KOPT-K1 (cell line): ENCODE results near the gene LLGL2.

Source experiments
- H3K27ac ChIP-seq: fragments of 200-600 bp; sonication (generic); 2 replicates; pipeline ENCODE4 v1.5.1; 2016; ENCODE audit warnings: antibody characterized with exemption, mild to moderate bottlenecking, low read depth, low read length; ENCODE audit not compliant: poor library complexity, severe bottlenecking
- H3K36me3 ChIP-seq: fragments of 200-600 bp; sonication (generic); 2 replicates; pipeline ENCODE4 v1.5.1; 2017; ENCODE audit warnings: antibody characterized with exemption, mild to moderate bottlenecking, low read length, moderate library complexity; ENCODE audit not compliant: insufficient read depth
- H3K9me3 ChIP-seq: fragments of 200-600 bp; sonication (generic); 2 replicates; pipeline ENCODE4 v1.5.1; 2017; ENCODE audit warnings: antibody characterized with exemption, low read length, mild to moderate bottlenecking; ENCODE audit not compliant: insufficient read depth, poor library complexity, severe bottlenecking

Gene LLGL2

DNA sequence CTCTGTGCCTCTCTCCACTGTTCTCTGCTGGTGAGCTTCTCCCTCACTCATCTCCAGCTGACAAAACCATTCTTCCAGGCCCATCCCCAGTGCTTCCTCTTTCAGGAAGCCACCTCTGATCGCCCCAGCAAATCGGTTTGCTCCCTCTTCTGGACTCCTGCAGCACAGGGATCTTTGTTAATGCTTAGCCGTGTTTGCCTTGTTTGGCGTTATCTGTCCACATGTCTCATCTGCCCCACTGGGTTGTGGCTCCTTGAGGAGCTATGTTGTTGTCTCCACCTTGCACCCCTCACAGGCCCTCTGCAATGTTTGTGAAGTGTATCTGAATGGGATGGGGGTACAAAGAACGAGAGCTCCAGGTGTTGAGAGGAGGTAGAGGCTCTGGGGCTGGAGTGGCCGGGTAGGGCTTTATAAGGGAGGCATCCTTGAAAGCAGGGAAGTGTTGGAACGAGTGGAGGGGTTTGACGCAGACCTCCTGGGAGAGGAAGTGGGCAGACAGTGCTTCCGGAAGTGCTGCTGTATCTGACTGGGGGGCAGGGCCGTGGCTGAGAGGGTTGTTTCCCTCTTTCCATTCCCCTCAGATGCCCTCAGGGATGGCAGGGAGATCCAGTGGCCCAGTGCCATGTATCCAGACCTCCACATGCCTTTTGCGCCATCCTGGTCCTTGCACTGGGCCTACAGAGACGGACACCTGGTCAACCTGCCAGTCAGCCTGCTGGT lies 38.0 kb upstream of the LLGL2 start:
- no peaks in the 10 kb centered on the region for H3K9me3 ChIP-seq
- H3K27ac ChIP-seq, result peak overlapping the region; percentile 86
- H3K36me3 ChIP-seq, result peaks cover 27% of the 10 kb centered on the region

DNA sequence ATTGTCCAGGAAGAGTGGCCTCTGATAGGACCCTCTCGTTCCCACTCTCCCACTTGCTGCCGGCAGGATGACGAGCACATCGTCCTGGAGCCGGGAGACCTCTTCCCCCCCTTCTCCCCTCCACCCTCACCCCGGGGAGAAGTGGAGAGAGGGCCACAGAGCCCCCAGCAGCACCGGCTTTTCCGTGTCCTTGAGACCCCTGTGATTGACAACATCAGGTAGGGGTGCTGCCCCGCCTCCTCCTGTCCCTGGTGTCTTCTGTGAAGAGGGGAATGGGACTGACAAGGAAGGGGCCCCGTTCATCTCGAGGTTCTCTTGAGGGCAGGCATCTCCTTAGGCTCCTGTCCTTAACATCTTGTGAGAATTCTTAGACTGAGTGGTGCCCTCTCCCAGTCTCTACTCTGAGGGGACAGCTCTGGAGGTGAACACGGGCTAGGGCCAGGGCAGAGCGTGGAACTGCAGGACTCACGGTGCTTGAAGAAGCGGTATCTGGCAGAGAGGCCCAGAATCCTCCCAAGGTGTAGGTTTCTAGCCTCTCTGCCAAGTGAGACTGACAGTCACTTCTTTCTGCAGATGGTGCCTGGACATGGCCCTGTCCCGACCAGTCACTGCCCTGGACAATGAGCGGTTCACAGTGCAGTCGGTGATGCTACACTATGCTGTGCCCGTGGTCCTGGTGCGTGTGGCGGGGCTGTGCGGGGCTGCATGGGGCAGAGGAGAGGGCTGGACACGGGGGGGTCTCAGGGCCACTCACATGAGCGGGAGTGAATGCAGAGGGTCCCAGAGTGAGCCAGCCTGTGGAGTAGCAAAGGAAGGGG lies 36.6 kb upstream of the LLGL2 start:
- Histone ChIP-seq H3K36me3 (peaks cover 40% of the 10 kb centered on the region), H3K27ac (peak overlapping the region; percentile 86), H3K9me3 (no peaks in the 10 kb centered on the region)

DNA sequence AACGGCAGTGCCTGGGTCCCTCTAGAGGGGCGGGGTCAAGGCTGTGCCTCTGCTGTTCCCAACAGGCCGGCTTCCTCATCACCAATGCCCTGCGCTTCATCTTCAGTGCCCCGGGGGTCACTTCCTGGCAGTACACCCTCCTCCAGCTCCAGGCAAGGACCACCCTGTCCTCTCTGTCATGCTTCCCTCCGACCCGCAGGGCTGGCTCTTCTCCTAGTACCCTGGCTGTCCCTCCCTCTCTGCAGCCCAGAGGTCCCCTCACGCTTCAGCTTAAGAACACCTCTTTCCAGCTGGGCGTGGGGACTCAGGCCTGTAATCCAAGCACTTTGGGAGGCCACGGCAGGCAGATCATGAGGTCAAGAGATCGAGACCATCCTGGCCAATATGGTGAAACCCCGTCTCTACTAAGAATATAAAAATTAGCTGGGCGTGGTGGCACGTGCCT lies 36.0 kb upstream of the LLGL2 start:
- Histone ChIP-seq H3K36me3 (peaks cover 47% of the 10 kb centered on the region), H3K9me3 (no peaks in the 10 kb centered on the region), H3K27ac (peak overlapping the region; percentile 86)

DNA sequence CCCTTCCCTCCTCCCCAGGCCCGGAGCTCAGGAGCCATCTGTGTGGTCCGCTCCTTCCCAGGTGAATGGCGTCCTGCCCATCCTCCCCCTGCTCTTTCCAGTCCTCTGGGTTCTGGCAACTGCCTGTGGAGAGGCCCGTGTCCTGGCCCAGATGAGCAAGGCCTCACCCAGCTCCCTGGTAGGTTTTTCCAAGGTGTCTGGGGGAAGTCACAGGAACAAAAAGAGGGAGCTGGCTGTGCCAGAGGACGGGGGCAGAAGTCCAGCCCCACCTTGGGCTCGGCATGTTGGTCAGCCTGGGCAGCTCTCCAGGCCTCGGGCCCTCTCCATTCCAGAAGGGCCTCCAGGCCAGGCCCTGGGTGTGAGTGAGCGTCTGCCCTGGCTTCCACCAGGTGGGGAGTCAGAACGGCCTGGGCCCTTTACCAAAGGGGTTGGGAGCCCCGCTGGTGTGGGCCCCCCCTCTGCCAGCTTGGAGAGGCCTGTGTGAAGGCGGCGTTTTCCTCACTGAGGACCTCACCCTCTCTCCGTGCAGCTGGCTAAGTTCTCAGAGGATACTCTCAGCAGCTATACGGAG lies 35.2 kb upstream of the LLGL2 start:
- H3K36me3 ChIP-seq, result peaks cover 54% of the 10 kb centered on the region
- H3K9me3 ChIP-seq, result no peaks in the 10 kb centered on the region

DNA sequence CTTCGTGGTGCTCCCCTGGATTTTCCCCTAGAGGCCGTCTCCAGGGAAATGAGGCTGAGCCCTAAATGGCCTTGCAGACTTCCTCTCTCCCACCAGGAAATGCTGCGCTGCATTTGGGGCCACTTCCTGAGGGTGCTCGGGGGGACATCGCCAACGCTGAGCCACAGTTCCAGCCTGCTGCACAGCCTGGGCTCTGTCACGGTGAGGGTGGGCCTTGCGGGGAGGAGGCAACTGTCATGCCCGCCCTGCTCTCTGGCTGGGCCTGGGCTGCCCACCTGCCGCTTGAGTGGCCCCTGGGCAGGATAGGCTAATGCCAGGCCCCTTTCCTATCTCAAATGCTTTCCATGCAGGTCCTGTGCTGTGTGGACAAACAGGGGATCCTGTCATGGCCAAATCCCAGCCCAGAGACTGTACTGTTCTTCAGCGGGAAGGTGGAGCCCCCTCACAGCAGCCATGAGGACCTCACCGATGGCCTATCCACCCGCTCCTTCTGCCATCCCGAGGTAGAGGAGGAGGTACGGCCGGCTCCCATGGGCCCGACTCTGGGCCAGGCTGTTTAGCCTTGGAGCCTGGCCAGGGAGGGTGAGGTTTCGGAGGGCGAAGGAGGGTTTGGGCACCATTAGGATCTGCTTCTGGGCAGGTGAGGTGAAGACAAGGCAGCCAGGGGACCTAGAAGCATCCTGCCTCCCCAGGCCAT lies 34.4 kb upstream of the LLGL2 start:
- peaks cover 62% of the 10 kb centered on the region for H3K36me3 ChIP-seq
- no peaks in the 10 kb centered on the region for H3K9me3 ChIP-seq
- no peak overlapping the region for H3K27ac ChIP-seq

More for the DNA sequence above, 35.2 kb upstream of the LLGL2 start:
- no peak overlapping the region for H3K27ac ChIP-seq

DNA sequence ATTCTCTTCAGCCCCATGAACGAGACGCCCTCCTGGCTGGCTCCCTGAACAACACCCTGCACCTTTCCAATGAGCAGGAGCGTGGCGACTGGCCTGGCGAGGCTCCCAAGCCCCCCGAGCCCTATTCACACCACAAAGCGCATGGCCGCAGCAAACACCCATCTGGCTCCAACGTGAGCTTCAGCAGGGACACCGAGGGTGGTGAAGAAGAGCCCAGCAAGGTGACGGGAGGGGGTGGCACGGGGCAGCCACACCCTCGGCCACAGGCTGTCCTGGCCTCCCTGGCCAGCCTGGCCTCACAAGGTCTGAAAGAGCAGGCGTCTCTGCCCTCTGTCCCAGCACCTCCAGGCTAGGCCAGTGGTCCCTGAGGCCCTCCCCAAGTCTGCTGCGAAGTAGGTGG lies 33.8 kb upstream of the LLGL2 start:
- Histone ChIP-seq H3K27ac (no peak overlapping the region), H3K36me3 (peaks cover 68% of the 10 kb centered on the region), H3K9me3 (no peaks in the 10 kb centered on the region)

DNA sequence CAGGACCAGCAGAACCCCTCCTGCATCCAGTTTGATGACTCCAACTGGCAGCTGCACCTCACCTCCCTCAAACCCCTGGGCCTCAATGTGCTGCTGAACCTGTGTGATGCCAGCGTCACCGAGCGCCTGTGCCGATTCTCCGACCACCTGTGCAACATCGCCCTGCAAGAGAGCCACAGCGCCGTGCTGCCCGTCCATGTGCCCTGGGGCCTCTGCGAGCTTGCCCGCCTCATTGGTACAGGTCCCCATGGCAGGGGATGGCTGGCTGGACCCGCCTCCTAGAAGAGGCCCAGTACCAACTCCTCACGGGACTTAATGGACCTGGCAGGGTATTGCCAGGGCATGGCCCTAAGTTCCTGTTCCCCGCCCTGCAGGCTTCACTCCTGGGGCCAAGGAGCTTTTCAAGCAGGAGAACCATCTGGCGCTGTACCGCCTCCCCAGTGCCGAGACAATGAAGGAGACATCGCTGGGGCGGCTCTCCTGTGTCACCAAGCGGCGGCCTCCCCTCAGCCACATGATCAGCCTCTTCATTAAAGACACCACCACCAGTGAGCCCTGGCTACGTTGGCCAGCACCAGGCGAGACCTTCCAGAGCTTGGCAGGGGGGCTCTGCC lies 32.8 kb upstream of the LLGL2 start:
- Histone ChIP-seq H3K27ac (no peak overlapping the region), H3K36me3 (peaks cover 78% of the 10 kb centered on the region), H3K9me3 (no peaks in the 10 kb centered on the region)

DNA sequence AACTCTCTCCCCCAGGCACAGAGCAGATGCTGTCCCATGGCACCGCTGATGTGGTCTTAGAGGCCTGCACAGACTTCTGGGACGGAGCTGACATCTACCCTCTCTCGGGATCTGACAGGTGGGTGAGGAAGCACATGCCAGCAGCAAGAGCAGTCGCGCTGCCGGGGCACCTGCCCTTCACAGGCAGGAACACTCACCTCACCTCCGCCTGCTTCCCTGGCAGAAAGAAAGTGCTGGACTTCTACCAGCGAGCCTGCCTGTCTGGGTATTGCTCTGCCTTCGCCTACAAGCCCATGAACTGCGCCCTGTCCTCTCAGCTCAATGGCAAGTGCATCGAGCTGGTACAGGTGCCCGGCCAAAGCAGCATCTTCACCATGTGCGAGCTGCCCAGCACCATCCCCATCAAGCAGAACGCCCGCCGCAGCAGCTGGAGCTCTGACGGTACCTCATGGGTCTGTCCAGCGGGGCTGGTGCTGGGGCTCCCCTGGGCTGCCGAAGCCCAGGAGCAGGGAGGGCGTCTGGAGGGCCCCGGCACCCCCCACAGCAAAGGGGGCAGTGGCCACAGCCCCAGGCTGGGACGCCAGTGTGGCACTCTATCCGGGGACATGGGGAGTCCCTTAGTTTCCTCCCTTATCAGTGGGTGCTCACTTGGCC lies 31.9 kb upstream of the LLGL2 start:
- Histone ChIP-seq H3K36me3 (peaks cover 87% of the 10 kb centered on the region), H3K27ac (no peak overlapping the region), H3K9me3 (no peaks in the 10 kb centered on the region)

DNA sequence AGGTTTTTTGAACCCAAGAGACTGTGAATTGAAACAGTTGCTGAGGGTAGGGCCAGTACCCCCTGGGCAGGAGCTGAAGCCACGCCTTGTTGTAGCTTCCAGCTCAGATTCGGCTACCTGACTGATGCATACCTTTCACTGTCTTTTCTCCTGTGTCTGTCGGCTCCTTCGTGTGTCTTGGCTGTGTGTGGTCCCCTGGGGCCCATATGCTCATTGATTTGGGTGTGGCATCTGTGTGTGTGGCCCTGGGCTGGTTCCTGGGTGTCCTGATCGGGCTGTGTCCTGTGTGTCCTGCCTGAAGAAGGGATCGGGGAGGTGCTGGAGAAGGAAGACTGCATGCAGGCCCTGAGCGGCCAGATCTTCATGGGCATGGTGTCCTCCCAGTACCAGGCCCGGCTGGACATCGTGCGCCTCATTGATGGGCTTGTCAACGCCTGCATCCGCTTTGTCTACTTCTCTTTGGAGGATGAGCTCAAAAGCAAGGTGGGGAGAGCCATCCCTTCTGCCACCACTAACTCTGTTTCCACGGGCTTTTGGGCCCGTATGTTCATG lies 31.1 kb upstream of the LLGL2 start:
- Histone ChIP-seq H3K9me3 (no peaks in the 10 kb centered on the region), H3K27ac (no peak overlapping the region), H3K36me3 (peaks cover 95% of the 10 kb centered on the region)

DNA sequence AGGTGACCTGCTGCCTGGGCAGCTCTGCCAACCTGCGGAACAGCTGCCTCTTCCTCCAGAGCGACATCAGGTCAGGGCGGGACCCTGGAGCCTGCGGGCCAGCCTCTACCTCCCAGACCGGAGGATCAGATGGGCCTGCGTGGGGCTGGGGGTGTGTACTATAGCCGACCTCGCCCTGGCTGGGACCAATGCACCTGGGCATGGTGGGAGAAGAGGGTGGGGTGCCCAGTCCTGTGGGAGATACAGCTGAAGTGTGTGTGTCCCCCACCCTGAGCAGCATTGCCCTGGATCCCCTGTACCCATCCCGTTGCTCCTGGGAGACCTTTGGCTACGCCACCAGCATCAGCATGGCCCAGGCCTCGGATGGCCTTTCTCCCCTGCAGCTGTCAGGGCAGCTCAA lies 29.5 kb upstream of the LLGL2 start:
- Histone ChIP-seq H3K9me3 (no peaks in the 10 kb centered on the region), H3K36me3 (peaks cover 100% of the 10 kb centered on the region), H3K27ac (no peak overlapping the region)

DNA sequence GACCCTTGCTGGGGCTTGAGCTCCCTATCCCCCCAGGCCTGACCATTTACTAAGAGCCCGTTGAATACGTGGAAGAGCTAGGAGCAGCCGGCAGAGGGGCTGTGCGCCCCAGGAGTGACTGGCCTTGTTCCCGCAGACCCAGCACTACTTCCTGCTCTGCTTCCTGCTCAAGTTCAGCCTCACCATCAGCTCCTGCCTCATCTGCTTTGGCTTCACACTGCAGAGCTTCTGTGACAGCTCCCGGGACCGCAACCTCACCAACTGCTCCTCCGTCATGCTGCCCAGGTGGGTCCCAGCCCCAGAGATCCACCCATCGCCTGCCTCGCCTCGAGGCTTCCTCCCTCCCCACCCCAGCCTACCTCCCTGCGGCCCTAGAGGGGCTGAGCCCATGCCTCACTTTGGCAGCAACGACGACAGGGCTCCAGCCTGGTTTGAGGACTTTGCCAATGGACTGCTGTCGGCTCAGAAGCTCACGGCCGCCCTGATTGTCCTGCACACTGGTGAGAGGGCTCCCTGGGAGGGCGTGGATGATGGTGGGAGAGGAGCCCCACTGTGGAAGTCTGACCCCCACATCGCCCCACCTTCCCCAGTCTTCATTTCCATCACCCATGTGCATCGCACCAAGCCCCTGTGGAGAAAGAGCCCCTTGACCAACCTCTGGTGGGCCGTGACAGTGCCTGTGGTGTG lies 27.3 kb upstream of the LLGL2 start:
- no peaks in the 10 kb centered on the region for H3K9me3 ChIP-seq
- H3K27ac ChIP-seq, result no peak overlapping the region
- peaks cover 95% of the 10 kb centered on the region for H3K36me3 ChIP-seq

DNA sequence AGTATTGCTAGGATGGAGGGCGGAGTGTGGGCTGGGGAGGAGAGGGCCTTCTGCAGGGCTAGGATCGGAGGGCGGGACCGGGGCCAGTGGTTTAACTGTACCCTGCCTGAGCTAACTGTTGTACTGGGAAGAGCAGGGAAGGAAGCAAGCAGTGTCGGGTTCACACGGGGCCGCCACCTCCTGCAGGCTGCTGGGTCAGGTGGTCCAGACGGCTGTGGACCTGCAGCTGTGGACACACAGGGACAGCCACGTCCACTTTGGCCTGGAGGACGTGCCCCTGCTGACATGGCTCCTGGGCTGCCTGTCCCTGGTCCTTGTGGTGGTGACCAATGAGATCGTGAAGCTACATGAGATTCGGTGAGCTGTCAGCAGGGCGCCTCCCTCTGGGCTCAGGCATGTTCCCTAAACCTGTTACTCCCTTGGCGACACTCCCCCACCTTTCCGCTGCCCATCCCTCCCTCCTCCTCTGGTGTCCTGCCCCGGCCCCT lies 26.7 kb upstream of the LLGL2 start:
- no peak overlapping the region for H3K27ac ChIP-seq
- H3K36me3 ChIP-seq, result peaks cover 94% of the 10 kb centered on the region
- H3K9me3 ChIP-seq, result no peaks in the 10 kb centered on the region

DNA sequence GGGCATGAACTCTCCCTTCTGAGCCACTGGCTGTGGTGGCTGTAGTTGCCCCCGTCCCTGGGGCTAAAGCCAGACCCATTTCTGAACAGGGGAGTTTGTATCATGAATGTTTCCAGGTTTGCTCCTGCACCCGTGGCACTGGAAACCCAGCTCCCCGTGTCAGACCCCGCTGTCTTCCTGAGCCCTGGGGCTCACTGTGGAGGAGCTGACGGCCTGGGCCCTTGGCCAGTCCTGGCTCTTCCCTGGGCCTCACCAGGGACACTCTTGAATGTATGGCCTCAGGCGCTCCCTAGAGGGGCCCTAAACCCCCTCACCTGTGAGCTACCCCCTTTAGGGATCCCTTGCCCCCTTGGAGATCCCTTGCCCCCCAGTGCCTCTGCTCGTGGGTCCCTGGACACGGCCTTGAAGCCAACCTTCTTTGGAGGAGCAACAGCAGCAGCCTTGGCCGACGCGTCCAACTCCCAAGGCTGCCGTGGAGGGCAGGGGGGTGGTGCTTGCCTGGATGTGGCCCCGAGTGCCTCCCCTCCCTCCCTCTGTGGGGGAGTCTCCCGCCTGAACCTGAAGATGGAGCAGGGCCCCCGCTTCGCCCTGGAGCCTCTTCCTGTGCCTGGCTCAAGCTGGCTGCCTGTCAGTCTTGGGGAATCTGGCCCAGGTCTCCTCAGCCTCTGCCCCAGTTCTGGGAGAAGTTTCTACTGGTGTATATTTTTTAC lies 26.0 kb upstream of the LLGL2 start:
- Histone ChIP-seq H3K9me3 (no peaks in the 10 kb centered on the region), H3K27ac (no peak overlapping the region), H3K36me3 (peaks cover 91% of the 10 kb centered on the region)
